ENCODE measurements around the gene TMEM178B.
"Not testable (repeated sequence)": the region's sequence is repeated elsewhere in the genome, so short reads cannot be mapped to it uniquely, and the experiment has no call there.

Gene TMEM178B

DNA sequence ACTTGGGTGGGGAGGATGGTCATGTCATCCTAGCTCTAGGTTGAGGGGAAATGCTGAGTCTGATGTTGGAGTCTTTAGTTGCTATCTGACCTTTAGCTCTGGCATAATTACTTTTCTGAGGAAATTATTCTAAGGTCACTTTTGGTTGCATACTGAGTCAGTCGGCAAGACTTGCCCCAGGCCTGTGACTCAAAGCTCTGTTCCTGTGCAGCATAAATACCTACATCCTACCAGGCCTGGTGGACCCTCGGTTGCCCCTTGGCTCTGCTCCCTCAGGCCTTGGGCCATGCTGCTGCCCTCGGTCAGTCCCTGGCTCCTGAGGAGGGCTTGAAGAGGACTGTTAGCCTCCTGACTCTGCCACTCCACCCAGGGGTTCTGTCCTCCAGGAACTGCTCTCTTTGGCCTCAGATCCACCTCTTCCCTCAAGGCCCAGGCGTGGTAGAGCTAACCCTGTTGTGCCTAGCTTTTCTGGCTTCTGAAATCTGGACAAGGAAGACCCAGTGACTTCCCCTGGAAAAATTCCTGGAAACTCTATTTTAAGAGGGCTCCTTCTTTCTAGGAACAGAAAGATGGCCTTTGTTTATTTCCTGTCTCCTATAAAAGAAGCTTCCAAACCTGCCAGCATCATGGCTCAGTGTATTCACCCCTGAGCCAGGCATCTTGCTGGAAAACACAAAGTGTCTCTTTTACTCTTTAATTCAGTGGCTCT is 71.2 kb downstream of the TMEM178B start:
- no peak for DNase-seq

DNA sequence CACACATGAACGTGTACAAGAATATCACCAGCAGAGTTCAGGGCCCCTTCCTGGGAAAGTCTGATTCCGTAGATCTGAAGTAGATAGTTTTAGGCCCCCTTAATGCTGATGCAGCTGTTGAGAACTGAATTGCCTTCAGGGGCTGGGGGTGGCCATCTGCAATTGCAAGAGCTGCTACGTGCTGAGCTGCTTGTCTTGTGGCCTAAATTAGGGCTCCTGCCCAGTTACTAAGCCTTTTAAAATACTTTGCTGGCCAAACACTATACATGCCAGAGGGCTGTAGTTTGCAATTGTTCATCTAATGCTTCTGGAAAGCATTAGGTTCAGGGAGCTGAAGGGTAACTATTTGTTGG is 71.7 kb downstream of the TMEM178B start:
- no peak for DNase-seq

DNA sequence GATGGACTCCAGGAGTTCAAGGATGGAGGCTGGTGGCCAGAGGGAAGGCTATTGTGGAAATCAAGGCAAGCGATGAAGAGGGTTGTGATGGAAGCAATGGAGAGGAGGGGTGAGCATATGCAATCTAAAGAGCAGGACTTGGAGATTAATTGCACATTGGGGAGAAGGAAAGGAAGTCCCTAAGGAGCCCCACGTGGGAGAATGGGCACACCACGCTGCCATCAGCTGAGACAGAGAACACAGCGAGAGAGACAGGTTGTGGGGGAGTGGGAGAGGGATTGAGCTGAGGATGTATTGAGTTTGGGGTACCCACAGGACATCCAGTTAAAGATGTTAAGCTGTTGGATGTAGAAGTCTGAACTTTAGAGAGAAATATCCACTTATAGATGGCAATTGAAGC is 73.6 kb downstream of the TMEM178B start:
- DNase-seq, result no peak

DNA sequence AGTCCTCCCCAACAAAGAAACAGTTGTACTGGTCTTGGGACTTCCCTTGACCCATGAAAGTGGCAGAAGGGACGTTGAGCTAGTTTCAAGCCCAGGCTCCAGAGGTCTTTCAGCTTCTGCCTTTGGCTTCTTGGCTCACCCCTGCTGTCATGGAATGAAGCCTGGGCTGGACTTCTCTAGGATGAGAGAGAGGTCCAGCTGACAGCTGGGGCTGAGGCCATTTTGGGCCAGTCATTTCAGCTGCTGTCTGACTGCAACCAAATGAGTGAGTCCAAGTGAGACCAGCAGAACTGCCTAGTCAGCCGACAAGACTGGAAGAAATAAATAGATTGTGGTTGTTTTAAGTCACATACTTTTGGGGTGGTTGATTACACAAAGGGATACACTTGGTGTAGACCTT is 76.6 kb downstream of the TMEM178B start:
- DNase-seq, result no peak

DNA sequence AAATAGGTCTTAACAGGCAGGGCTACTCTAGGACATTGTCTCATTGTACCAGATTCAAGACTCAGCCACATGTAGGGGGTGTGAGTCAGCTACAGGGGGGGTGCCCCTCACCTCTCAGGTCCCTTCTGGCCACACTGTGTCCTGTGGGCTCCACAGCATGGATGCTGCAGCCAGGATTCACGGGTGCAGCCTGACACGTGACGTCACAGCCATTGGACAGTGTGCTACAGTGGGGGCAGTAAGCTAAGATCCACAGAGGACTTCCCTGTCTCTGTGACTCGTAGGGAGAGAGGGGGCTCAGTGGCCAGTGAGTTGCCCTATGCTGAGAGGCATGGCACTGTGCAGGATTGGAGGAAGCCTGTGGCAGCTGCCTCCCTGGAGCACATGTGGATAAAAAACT is 77.9 kb downstream of the TMEM178B start:
- DNase-seq, result no peak

DNA sequence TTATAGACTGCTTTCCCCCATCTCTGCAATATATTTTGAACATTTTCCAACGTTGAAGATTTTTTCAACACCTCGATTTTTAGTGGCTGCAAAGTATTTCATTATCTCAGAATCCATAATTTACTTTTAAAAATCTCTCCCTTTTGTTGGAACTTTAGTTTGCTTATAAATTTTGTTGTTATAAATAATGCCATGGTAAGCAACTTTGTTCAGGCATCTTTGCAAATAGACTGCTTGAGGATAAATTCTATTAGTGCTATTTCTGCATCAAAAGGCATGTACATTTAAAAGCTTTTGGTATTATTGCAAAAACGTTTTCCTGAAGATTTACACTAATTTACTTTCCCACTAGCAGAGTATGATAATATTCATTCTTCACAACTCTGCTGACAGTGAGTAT is 79.4 kb downstream of the TMEM178B start:
- DNase-seq, result no peak

DNA sequence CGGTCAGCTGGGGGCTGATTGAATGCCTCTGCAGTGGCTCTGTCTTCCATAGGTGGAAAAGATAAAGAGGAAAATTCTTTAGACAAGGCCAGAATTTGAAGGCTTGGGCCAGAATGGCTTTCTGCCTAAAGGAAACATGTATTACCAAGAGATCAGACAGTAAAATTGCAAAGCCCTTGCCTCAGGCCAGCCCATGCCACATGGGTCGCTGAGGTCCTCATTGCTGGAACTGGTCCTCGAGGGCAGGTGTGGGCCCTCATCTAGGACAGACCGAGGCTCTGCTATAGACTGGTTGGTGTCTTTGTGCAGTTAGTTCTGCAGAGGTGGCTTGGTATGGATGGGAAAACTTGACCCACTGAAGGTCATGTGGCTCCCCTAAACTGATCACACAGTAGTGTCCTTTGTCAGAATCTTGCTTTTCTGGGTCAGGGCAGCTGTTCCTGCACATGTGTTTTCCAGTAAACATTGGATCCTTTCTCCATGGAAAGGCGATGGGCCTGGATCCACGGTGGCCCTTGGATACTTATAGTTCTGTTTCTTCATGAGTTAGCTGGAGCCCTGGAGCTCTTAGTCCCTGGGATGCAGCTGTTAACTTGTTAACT is 80.4 kb downstream of the TMEM178B start:
- no peak for DNase-seq

DNA sequence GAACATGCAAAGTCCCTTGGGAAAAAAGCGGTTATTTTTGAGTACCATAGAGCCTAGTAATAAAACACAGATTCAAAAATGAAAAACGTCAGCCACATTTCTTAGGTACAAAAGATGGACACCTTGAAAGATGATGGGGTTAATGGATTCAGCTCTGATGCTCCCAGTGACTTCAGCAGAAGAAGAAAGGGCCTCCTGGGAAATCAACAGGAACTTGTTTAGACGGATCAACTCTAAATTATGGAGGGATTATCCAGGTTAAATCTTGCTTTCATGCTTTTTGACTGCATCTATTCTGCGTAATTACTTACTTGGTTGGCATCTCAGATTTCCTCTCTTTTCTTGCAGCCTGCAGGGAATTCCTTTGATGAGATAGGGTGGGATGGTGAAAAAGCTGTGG is 82.5 kb downstream of the TMEM178B start:
- DNase-seq, result no peak

DNA sequence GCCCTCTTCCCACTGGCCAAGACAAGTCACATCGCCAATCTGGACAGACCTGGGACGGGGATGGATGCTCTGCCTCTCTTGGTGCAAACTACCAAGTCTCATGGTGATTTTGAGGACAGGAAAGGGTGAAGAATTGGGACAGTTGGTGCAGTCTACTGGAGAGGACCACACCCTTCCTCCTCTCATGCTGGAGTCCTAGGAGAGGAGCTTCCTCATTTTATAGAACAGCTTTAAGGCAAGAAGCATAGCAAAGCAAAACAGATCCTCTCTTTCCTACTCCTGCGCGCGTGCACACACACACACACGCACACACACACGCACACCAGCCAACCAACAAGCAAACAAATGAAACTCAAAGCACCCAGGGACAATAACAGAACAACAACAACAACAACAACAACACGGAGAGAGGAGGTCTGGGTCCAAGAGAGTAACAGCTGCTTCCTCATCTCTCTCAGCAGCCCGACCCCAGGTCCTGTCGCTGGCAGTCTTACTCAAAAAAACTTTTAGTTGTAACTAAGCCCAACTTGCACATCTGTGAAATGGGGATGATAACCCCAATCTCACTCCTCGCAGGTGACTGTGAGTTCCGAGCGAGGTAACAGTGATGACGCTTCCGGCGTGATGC is 83.4 kb downstream of the TMEM178B start:
- no peak for DNase-seq

DNA sequence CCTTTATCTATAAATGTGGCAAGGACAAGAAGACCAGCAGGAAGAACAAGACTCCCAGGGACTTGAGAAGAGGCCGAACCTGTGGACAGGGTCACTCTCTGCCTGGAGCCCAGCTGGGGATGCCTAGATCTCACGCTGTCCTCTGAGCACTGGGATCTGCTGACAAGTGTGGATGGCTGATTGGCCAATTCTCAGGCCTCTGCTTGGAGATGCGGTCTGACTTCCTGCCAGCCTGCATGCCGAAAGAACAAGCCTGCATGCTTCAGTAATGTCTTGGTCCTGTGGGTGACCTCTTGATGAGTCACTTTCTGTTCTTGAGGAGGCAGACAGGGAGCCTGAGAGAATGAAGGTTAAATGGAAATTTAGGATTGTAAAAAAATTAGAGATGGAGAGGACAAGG is 84.7 kb downstream of the TMEM178B start:
- peak in 1 of 5 donors; percentile 13 for DNase-seq

DNA sequence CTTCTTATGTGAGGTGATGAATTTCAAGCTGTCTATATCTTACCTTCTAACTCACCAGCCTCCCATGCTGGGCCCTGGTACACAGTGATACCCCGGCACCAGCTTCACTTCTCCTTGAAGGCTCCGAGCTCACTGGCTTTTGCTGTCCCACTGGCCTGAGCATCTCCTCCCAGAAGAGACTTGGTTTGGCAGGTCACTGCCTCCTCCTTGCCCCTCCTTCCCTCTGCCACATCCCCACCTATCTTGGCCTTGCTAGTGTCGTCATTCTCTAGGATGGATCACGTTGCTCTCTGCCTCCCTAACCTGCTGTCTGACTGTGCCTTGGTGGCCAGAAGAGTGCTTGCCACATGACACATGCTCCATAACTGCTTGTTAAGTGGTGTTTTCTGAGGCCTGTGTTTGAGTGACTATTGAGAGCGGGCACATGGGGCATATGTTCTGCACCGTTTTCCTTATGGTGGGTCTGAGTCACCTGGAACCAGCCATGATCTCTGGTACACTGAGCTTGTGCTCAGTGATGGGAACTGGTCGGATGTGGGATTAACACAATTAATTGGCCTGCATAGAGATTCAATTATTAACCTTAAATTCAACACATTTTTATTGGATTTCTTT is 86.5 kb downstream of the TMEM178B start:
- no peak for DNase-seq

DNA sequence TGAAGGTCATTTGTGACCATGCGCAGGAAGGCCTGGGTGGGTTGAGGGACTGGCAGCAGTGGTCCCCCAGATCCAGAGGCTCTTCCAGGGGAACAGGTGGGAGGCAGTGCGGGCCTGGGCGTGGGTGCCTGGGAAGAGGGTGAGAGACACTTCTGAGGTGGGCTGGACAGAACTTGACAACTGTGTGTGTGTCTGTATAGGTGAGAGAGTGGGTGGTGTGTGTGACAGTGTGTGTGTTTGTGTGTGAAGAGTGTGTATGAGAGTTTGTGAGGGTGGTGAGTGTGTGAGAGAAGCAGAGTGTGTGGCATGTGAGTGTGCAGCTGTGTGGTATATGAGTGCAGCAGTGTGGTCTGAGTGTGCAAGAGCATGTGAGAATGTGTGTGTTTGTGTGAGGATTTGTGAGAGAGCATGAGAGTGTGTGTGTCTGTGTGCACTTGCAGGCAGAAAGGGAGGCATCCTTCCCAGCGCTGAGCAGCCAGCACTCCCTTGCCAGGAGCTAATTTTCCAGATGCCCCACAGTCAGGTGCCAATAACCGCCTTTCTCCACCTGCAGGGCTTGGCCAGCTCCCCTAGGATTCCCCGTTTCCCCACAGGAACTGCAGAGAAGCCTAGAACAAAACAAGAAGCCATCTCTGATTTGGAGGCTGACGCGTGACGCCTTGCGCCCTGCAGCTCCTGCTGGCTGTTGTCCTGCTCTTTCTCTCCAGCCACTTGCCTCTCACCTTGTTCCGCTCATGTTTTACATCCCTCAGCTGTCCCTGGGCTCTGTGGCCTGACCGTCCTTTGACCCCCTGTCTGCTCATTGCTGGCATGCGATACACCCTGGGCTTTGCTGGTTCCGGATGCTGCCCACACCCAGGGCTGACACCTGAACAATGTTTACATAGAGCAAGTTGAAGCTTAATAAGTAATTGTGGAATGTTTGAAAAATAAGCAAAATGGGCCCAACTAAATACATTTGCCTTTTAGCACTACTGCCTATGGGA is 88.0 kb downstream of the TMEM178B start:
- DNase-seq, result no peak

DNA sequence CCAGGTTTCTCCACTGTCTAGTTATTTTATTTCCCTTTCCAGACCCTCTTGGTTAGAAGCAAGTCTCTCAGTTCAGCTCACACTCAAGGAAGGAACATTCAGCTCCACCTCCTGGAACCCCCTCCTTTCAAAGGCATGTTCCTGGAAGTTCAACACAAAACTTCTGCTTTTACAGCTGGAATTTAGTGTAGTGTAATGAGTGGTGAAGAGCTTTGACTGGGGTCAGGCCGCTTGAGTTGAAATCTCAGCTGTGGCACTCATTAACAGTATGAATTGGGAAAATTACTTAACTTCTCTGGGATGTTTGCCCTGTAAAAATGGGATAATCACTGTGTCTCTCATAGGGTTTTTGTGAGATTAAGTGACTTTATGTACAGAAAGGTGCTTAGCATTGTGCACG is 91.7 kb downstream of the TMEM178B start:
- DNase-seq, result no peak

DNA sequence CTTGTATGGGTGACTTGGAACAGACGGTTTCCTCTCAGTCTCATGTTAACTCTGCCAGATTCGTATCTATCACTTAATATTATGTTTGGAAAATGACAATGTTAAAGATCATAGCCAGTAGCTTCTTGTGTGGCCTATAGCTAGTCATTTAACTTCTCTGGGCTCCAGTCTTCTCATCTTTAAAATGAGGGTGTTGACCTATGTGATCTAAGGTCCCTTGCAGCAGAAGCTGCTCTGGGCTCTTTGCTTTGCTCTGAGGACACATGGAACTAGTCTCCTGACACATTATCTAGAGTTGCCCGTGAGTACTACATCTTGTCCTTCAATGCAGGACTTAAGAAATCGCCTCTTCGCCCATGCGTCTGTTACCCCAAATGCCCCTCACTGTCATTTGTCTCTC is 93.1 kb downstream of the TMEM178B start:
- no peak for DNase-seq

DNA sequence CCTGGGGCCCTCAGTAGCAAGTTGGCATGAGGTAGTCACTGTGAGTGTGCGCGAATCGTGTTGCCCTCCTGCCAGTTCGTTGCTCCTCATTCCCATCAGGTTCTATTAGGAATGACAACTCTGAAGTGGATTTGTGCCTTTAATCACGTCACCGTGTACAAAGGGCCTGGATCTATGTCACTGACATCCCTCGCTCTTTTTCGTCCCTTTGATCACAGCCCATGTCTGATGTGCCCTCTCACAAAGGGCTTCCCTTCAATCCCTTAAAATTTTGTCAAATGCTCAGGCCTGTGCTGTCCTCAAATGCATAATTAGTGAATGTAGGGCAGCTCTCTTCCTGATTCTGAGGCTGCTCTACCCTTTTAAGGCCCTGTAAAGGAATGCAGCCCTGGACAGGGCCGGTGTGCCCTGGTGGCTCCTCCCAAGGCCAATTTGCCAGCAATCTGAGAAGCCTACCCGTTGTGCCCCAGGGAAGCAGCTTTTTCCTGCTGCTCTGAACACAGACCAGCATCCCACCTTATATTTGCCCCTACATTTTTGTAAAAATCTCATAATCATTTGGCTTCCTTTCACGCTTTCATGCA is 93.6 kb downstream of the TMEM178B start:
- DNase-seq, result no peak

DNA sequence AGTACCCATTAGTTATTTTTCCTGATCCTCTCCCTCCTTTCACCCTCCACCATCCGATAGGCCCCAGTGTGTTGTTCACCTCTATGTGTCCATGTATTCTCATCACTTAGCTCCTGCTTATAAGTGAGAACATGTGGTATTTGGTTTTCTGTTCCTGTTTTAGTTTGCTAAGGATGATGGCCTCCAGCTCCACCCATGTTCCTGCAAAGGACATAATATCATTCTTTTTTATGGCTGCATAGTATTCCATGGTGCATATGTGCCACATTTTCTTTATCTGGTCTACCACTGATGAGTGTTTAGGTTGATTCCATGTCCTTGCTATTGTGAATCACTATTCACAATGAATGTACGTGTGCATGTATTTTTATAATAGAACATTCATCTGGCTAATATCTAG is 95.3 kb downstream of the TMEM178B start:
- not testable (repeated sequence) for DNase-seq

DNA sequence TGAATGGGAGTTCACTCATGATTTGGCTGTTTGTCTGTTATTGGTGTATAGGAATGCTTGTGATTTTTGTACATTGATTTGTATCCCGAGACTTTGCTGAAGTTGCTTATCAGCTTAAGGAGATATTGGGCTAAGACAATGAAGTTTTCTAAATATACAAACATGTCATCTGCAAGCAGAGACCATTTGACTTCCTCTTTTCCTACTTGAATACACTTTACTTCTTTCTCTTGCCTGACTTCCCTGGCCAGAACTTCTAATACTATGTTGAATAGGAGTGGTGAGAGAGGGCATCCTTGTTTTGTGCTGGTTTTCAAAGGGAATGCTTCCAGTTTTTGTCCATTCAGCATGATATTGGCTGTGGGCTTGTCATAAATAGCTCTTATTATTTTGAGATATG is 101.9 kb downstream of the TMEM178B start:
- DNase-seq, result not testable (repeated sequence)

DNA sequence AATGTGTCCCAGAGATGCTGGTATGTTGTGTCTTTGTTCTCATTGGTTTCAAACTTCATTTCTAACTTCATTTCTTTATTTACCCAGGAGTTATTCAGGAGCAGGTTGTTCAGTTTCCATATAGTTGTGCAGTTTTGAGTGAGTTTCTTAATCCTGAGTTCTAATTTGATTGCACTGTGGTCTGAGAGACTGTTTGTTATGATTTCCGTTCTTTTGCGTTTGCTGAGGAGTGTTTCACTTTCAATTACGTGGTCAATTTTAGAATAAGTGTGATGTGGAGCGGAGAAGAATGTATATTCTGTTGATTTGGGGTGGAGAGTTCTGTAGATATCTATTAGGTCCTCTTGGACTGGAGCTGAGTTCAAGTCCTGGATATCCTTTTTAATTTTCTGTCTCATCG is 103.3 kb downstream of the TMEM178B start:
- DNase-seq, result peak in 1 of 5 donors; percentile 56

DNA sequence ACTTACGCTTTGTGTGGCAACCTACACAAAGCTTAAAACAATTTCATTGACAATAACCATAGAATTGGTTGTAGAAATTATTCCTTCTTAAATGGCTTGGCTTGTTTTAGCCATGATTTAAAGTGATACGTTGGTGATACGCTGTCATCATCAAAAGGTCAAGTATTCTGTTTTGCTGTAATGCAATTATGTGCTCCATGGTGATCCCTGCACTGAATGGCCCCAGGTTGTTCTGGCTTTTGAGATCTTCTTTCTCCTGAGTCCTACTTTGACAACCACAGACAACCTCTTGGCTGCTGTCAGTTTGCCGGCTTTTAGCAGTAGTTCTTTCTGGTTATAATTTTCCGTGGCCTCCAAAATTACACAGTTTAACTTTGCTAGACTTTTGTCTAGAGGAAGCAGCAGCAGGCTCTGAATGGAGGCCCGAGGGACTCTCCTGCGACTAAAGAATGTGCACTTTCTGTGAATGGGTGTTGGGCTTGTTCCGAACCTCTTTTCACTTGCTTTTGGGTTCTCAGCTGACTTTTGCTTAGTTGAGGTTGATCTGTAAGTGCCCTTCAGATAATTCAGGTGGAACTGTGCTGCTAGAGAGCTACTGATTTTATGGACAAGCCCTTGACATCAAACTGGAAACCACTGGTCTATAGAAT is 104.7 kb downstream of the TMEM178B start:
- no peak for DNase-seq

DNA sequence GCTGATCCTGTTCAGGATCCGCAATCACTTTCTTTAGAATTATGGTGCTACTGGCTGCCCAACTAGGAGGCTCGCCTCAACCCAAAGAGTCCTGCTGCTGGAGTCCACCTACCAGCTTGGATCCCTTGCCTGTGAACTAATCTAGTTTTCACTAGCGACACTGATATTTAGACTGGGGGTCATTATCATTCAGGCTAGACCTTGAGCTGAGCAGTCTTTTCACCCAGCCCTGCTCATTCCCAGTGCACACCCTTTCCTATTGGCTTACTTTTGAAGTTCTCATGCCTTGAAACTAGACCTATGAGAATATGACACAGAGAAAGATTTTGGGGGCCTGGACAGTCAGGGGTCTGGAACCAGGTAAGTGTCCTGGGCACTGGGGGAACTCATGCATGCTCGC is 107.9 kb downstream of the TMEM178B start:
- no peak for DNase-seq

DNA sequence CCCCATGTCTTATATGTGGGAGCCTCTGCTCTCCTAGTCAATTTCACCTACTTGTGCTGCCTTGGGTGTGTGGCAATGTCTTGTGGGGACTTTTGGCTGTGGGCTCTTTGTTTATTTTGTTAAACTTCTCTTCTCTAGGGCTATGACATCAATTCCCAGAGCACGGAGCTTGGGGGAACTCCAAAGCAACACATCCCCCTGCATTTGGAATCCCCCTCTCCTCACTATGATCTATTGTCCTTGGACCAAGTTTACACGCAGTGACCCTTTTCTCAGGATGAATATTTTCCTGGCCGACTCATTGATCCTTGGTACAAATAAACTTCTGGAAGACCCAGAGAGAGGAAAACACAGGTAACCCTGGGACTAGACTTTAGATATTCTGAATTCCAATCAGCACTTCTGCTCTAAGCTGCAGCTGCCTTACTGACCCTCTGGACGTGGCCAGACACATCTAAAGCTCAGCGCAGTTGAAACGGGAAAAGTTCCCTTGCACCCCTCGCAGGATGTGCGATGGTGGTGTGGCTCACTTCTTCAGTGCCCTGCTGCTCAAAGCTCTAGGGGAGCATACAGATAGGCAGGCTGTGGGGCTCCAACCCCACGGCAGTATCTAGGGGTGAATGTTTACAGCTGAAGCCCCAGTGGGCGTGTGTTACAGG is 110.8 kb downstream of the TMEM178B start:
- DNase-seq, result no peak

Data from T-helper 1 cell (primary cell).